Peyer's patch (tissue), 4 donors: ENCODE measurements around the gene IL10RB. TPM values are rescaled to one million over a fixed set of nuclear protein-coding genes. Genes with fewer than 3 reads are reported as not detected.
A peak's percentile ranks its signal among the peaks of the same experiment; 100 is the strongest.
"Not testable (repeated sequence)": the region's sequence is repeated elsewhere in the genome, so short reads cannot be mapped to it uniquely, and the experiment has no call there.

Experiments
- DNase-seq, 3 donors: peaks; one replicate each; pipeline ENCODE4 v3.0.0-alpha.2; 2017 to 2019
- H3K27ac ChIP-seq, 4 donors: fragments of 200-600 bp; sonication (generic); one replicate each; pipeline ENCODE4 v1.5.1; 2016 to 2019
- H3K27me3 ChIP-seq, 2 donors: fragments of 200-600 bp; sonication (generic); one replicate each; pipeline ENCODE4 v1.5.1; 2019
- H3K36me3 ChIP-seq, 3 donors: fragments of 200-600 bp; sonication (generic); one replicate each; pipeline ENCODE4 v1.5.1; 2016 to 2019
- H3K4me1 ChIP-seq, 4 donors: fragments of 200-600 bp; sonication (generic); one replicate each; pipeline ENCODE4 v1.5.1; 2016 to 2019
- H3K4me3 ChIP-seq, 4 donors: fragments of 200-600 bp; sonication (generic); 1 replicate in 3 of 4; 2 replicates in 1 of 4; pipeline ENCODE4 v1.5.1; 2016 to 2019; ENCODE audit warnings: mild to moderate bottlenecking in 1 of 4
- H3K9me3 ChIP-seq, 4 donors: fragments of 200-600 bp; sonication (generic); one replicate each; pipeline ENCODE4 v1.5.1; 2016 to 2019; ENCODE audit warnings: mild to moderate bottlenecking in 1 of 4
- POLR2A ChIP-seq, 2 donors: fragments of 450-650 bp; IDR thresholded peaks; one replicate each; pipeline ENCODE4 v1.5.1; 2017; ENCODE audit warnings: antibody characterized with exemption in 2 of 2, mild to moderate bottlenecking in 2 of 2, moderate library complexity in 2 of 2
- total RNA-seq, 4 donors: library from RNA; depleted of rRNA; stranded (reverse); fragments of >200 nt; gene quantifications; one replicate each; pipeline ENCODE4 v1.1.0, GENCODE V29; 2016
- TF ChIP-seq, protein P1 (sequence below), 6 experiments: fragments of 450-650 bp in 4 of 6; fragments of 200-600 bp in 2 of 6; sonication (generic) in 1 of 6; IDR thresholded peaks; one replicate each; pipeline ENCODE4 v1.5.1; 2017 to 2019; ENCODE audit warnings: antibody characterized with exemption in 6 of 6, mild to moderate bottlenecking in 3 of 6, moderate library complexity in 1 of 6

Gene IL10RB
- total RNA-seq, 4 donors from 2014 or later = 6.6 to 95.6 (median 74.0) TPM

DNA sequence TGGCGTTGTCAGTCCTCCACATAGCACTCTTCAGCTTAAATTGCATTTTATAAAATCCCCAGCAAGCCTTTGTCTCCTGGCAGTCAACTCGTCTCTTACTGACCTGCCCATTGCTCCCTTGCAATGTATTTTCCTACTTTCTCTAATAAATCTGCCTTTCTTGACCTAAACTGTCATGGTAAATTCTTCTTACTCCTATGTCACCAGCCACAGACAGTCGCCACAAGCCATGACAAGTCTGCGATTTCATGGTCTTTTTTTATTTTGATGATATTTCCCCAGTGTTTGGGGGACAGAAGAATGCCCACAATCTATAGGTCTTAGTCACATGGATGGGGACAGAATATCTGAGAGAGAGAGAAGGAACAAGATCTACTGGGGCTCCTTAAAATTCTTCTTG lies 28.0 kb upstream of the IL10RB start:
- Histone ChIP-seq H3K27ac (peak overlapping the region; percentile 10 to 67 (median 22)), H3K27me3 (no peaks in the 10 kb centered on the region), H3K36me3 (no peaks in the 10 kb centered on the region), H3K4me1 (peaks cover 0 to 10% (median 4%) of the 10 kb centered on the region in 4 donors), H3K9me3 (no peaks in the 10 kb centered on the region), H3K4me3 (no peak overlapping the region)
- TF ChIP-seq POLR2A (IDR thresholded peaks at IDR 0.05) = no peak
- TF ChIP-seq, protein P1, sequence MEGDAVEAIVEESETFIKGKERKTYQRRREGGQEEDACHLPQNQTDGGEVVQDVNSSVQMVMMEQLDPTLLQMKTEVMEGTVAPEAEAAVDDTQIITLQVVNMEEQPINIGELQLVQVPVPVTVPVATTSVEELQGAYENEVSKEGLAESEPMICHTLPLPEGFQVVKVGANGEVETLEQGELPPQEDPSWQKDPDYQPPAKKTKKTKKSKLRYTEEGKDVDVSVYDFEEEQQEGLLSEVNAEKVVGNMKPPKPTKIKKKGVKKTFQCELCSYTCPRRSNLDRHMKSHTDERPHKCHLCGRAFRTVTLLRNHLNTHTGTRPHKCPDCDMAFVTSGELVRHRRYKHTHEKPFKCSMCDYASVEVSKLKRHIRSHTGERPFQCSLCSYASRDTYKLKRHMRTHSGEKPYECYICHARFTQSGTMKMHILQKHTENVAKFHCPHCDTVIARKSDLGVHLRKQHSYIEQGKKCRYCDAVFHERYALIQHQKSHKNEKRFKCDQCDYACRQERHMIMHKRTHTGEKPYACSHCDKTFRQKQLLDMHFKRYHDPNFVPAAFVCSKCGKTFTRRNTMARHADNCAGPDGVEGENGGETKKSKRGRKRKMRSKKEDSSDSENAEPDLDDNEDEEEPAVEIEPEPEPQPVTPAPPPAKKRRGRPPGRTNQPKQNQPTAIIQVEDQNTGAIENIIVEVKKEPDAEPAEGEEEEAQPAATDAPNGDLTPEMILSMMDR (IDR thresholded peaks at IDR 0.05) = no peak
- no peak for DNase-seq

DNA sequence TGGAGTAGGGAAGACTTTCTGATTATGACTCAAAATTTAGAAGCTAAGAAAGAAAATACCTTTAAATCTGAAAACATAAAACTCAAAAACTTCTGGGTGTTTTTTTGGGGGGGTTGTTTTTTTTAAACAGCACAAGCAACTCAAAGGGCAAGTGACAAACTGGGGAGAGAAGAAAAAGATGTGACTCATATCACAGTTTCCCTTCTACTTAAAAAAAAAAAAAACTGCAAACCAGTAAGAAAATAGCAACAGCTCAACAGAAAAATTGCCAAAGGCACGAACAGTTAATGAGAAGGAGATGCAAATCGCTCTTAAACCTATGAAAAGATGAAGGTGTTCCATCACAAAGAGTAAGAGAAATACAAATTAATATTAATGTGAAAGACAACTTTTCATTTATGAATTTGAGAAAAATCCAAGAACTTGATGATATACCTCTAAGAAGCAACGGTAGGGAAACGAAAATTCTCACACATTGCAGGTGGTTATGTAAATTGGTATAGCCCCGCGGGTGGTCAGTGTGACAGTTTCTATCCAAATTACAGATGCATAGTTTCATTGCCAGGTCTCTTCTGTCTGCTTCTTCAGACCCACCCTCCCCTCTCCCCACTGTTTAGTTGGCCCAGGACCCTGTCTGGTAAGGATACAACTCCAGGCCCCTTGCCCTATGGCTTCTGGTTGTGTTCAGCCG lies 27.5 kb upstream of the IL10RB start:
- H3K27me3 ChIP-seq = no peaks in the 10 kb centered on the region
- TF ChIP-seq, protein P1 (IDR thresholded peaks at IDR 0.05) = no peak
- TF ChIP-seq POLR2A (IDR thresholded peaks at IDR 0.05) = no peak
- no peak for DNase-seq
- no peaks in the 10 kb centered on the region for H3K36me3 ChIP-seq
- no peaks in the 10 kb centered on the region for H3K9me3 ChIP-seq
- no peak overlapping the region for H3K4me3 ChIP-seq
- peak overlapping the region in 3 of 4 donors; percentile 18 to 67 (median 25) for H3K27ac ChIP-seq
- peaks cover 0 to 14% (median 4%) of the 10 kb centered on the region in 4 donors for H3K4me1 ChIP-seq

DNA sequence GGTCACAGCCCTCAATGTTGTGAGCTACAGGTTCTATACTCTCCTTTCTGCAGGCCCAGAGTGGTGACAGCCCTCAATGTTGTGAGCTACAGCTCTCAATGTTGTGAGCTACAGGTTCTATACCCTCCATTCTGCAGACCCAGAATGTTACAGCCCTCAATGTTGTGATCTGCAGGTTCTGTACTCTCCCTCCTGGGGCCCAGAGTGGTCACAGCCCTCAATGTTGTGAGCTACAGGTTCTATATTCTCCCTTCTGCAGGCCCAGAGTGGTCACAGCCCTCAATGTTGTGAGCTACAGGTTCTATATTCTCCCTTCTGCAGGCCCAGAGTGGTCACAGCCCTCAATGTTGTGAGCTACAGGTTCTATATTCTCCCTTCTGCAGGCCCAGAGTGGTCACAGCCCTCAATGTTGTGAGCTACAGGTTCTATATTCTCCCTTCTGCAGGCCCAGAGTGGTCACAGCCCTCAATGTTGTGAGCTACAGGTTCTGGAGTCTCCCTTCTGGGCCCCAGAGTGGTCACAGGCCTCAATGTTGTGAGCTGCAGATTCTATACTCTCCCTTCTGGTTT lies 26.5 kb upstream of the IL10RB start:
- not testable (repeated sequence) for H3K9me3 ChIP-seq

DNA sequence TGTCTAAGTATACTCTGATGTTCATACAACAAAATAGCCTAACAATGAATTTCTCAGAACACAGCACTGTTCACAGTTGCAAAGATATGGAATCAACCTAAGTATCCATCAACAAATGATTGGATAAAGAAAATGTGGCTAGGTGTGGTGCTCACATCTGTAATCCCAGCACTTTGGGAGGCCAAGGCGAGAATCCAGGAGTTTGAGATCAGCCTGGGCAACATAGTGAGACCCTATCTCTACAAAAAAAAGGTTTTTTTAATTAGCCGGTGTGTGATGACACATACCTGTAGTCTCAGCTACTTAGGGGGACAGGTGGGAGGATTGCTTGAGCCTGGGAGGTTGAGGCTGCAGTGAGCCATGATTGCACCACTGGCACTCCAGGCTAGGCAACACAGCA lies 25.8 kb upstream of the IL10RB start:
- Histone ChIP-seq H3K9me3 (no peaks in the 10 kb centered on the region), H3K36me3 (peaks cover 0 to 7% (median 0%) of the 10 kb centered on the region in 3 donors), H3K4me1 (peaks cover 0 to 13% (median 4%) of the 10 kb centered on the region in 4 donors), H3K27me3 (no peaks in the 10 kb centered on the region), H3K4me3 (no peak overlapping the region), H3K27ac (peak overlapping the region in 1 of 4 donors; percentile 17)
- DNase-seq = no peak
- TF ChIP-seq POLR2A (IDR thresholded peaks at IDR 0.05) = no peak
- TF ChIP-seq, protein P1 (IDR thresholded peaks at IDR 0.05) = no peak

More for the DNA sequence above, 26.5 kb upstream of the IL10RB start:
- not testable (repeated sequence) for H3K27me3 ChIP-seq, H3K4me3 ChIP-seq, DNase-seq, H3K36me3 ChIP-seq
- H3K27ac ChIP-seq = peak overlapping the region in 1 of 4 donors; percentile 67
- H3K4me1 ChIP-seq = peaks cover 0 to 17% (median 4%) of the 10 kb centered on the region in 4 donors

DNA sequence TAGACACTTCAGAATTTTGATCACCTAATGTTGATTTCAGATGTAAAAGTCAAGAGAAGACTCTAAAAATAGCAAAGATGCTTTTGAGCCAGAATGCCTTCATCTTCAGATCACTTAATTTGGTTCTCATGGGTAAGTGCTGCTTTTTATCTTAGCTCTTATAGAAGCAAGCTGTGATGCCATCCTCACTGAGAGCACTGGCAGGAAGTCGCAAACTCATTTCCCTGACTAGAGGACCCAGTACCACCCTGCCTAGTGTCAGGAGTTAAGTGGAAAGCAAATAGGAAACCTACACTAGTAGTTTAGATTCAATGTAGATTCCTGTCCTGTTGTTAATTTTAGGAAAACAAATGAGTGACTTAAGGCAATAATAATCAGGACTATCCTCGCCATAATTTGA lies 24.3 kb upstream of the IL10RB start:
- H3K27me3 ChIP-seq = no peaks in the 10 kb centered on the region
- H3K9me3 ChIP-seq = no peaks in the 10 kb centered on the region
- H3K27ac ChIP-seq = no peak overlapping the region
- H3K4me1 ChIP-seq = peaks cover 0 to 13% (median 4%) of the 10 kb centered on the region in 4 donors
- DNase-seq = no peak
- no peak overlapping the region for H3K4me3 ChIP-seq
- TF ChIP-seq POLR2A (IDR thresholded peaks at IDR 0.05) = no peak
- TF ChIP-seq, protein P1 (IDR thresholded peaks at IDR 0.05) = no peak
- peaks cover 0 to 20% (median 0%) of the 10 kb centered on the region in 3 donors for H3K36me3 ChIP-seq

DNA sequence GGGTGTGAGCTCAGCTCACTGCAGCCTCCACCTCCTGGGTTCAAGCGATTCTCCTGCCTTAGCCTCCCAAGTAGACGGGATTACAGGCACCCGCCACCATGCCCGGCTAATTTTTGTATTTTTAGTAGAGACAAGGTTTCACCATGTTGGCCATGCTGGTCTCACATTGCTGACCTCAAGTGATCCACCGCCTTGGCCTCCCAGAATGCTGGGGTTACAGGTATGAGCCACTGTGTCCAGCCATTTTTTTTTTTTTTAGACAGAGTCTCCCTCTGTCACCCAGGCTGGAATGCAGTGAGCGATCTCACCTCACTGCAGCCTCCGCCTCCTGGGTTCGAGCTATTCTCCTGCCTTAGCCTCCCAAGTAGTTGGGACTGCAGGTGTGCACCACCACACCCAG lies 23.3 kb upstream of the IL10RB start:
- DNase-seq, H3K4me3 ChIP-seq, H3K27ac ChIP-seq, H3K27me3 ChIP-seq, H3K9me3 ChIP-seq: not testable (repeated sequence)
- Histone ChIP-seq H3K4me1 (peaks cover 0 to 13% (median 6%) of the 10 kb centered on the region in 4 donors), H3K36me3 (peaks cover 0 to 29% (median 0%) of the 10 kb centered on the region in 3 donors)
